ENCODE data around the gene SCN2B. TPM values are rescaled to one million over a fixed set of nuclear protein-coding genes. Genes with fewer than 3 reads are reported as not detected.

The SCN2B gene
- total RNA-seq, 6 donors from 2014 or later = 0.22 to 2.4 (median 0.32) TPM; not detected in 2

- H3K27me3 ChIP-seq = no peaks in the 10 kb centered on the region
- no peaks in the 10 kb centered on the region for H3K4me1 ChIP-seq
- TF ChIP-seq EP300 (IDR thresholded peaks at IDR 0.05) (no peak), POLR2A (IDR thresholded peaks at IDR 0.05) (no peak), CTCF (IDR thresholded peaks at IDR 0.05) (no peak), POLR2AphosphoS5 (IDR thresholded peaks at IDR 0.05) (no peak)
- no peak overlapping the region for H3K4me3 ChIP-seq
- ATAC-seq (ENCODE audit: low FRiP score in 2 of 2) (no peak), DNase-seq (peak in 1 of 2 donors; percentile 29)
- H3K27ac ChIP-seq = no peak overlapping the region
- no peaks in the 10 kb centered on the region for H3K36me3 ChIP-seq
- 75 to 100% methylated on average over 1 to 5 of the region's 5 CpGs for WGBS, 2 donors
- H3K9me3 ChIP-seq = no peaks in the 10 kb centered on the region
Observed at GRCh38 chr11:118135796-118136165, 40.7 kb downstream of the SCN2B start.

GRCh38 chr11:118135051-118135795 is 41.2 kb downstream of the SCN2B start:
- Histone ChIP-seq H3K36me3 (no peaks in the 10 kb centered on the region), H3K4me1 (no peaks in the 10 kb centered on the region), H3K4me3 (no peak overlapping the region), H3K27ac (no peak overlapping the region), H3K9me3 (no peaks in the 10 kb centered on the region), H3K27me3 (no peaks in the 10 kb centered on the region)
- 83 to 86% methylated on average over 1 to 7 of the region's 7 CpGs for WGBS, 2 donors
- ATAC-seq (ENCODE audit: low FRiP score in 2 of 2) (no peak), DNase-seq (no peak)
- TF ChIP-seq EP300 (IDR thresholded peaks at IDR 0.05) (no peak), POLR2A (IDR thresholded peaks at IDR 0.05) (no peak), CTCF (IDR thresholded peaks at IDR 0.05) (no peak), POLR2AphosphoS5 (IDR thresholded peaks at IDR 0.05) (no peak)

- Histone ChIP-seq H3K4me1 (peaks cover 0 to 3% (median 0%) of the 10 kb centered on the region in 4 donors), H3K4me3 (no peak overlapping the region), H3K9me3 (no peaks in the 10 kb centered on the region), H3K27ac (no peak overlapping the region), H3K27me3 (no peaks in the 10 kb centered on the region), H3K36me3 (no peaks in the 10 kb centered on the region)
- DNase-seq (no peak), ATAC-seq (ENCODE audit: low FRiP score in 2 of 2) (no peak)
- TF ChIP-seq CTCF (IDR thresholded peaks at IDR 0.05) (no peak), EP300 (IDR thresholded peaks at IDR 0.05) (no peak), POLR2A (IDR thresholded peaks at IDR 0.05) (no peak), POLR2AphosphoS5 (IDR thresholded peaks at IDR 0.05) (no peak)
- WGBS, 2 donors = 89 to 93% methylated on average over 10 of the region's 10 CpGs
Observed at GRCh38 chr11:118133816-118134215, 42.6 kb downstream of the SCN2B start.

- Histone ChIP-seq H3K4me3 (no peak overlapping the region), H3K27me3 (no peaks in the 10 kb centered on the region), H3K9me3 (no peaks in the 10 kb centered on the region), H3K27ac (no peak overlapping the region), H3K36me3 (no peaks in the 10 kb centered on the region), H3K4me1 (peaks cover 0 to 3% (median 0%) of the 10 kb centered on the region in 4 donors)
- no peak for DNase-seq
- TF ChIP-seq POLR2A (IDR thresholded peaks at IDR 0.05) (no peak), EP300 (IDR thresholded peaks at IDR 0.05) (no peak)
- ATAC-seq (ENCODE audit: low FRiP score in 2 of 2) = no peak
- 76 to 80% methylated on average over 15 of the region's 15 CpGs for WGBS, 2 donors
Observed at GRCh38 chr11:118132385-118133151, 43.9 kb downstream of the SCN2B start.

- H3K27ac ChIP-seq = no peak overlapping the region
- H3K4me1 ChIP-seq = peaks cover 0 to 3% (median 0%) of the 10 kb centered on the region in 4 donors
- H3K4me3 ChIP-seq = no peak overlapping the region
- DNase-seq (no peak), ATAC-seq (ENCODE audit: low FRiP score in 2 of 2) (peak in 1 of 2 donors; percentile 36)
- H3K27me3 ChIP-seq = no peaks in the 10 kb centered on the region
- WGBS, 2 donors = 56% methylated on average over 6 of the region's 6 CpGs
- no peak for TF ChIP-seq CTCF (IDR thresholded peaks at IDR 0.05)
- no peak for TF ChIP-seq POLR2A (IDR thresholded peaks at IDR 0.05)
- no peak for TF ChIP-seq POLR2AphosphoS5 (IDR thresholded peaks at IDR 0.05)
- H3K9me3 ChIP-seq = no peaks in the 10 kb centered on the region
- H3K36me3 ChIP-seq = no peaks in the 10 kb centered on the region
Observed at GRCh38 chr11:118129471-118130172, 46.8 kb downstream of the SCN2B start.

Measured in upper lobe of left lung (tissue), 6 donors.